OCI-LY7 (cell line): ENCODE measurements around the gene ZNF746.

ENCODE experiments used
- EZH2phosphoT487 ChIP-seq: fragments of 200-600 bp; sonication (generic); IDR thresholded peaks from 2 replicates; pipeline ENCODE4 v1.6.1; 2018; ENCODE audit warnings: low read depth, borderline replicate concordance, mild to moderate bottlenecking, mixed run types, antibody characterized with exemption, low read length, moderate library complexity, mixed read lengths
- TF ChIP-seq, protein P1 (sequence below): fragments of 200-600 bp; sonication (generic); conservative IDR thresholded peaks from 2 replicates; pipeline ENCODE4 v1.5.1; 2014; ENCODE audit warnings: mild to moderate bottlenecking, antibody characterized with exemption, low read length, moderate library complexity, mixed read lengths

DNA sequence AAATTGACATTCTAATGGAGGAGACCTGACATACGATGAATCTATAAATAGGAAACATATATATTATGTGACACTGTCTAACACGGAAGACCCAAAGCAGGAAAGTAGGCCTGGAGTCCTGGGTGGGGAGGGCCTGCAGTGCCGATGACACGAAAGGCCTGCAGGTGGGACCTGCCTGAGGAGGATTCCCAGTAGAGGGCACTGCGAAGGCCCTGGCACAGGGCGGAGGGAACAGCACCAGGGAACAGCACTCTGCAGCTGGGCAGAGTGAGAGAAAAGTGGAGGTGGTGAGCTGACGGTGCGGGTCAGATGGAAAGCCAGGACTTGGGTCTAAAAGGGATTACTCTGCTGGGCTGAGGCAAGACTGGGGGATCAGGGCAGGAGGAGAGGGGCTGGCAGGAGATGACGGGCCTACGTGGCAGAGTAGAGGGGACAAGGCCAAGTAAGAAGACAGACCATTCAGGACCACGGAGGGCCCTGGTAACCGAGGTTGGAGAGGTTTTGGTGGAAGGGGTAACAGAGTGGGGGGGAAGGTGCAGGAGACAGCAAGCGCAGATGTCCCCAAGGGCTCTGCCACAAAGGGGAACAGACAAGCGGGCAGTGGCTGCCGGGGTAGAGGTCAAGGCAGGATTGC is 8.1 kb downstream of the ZNF746 start:
- TF ChIP-seq, protein P1, sequence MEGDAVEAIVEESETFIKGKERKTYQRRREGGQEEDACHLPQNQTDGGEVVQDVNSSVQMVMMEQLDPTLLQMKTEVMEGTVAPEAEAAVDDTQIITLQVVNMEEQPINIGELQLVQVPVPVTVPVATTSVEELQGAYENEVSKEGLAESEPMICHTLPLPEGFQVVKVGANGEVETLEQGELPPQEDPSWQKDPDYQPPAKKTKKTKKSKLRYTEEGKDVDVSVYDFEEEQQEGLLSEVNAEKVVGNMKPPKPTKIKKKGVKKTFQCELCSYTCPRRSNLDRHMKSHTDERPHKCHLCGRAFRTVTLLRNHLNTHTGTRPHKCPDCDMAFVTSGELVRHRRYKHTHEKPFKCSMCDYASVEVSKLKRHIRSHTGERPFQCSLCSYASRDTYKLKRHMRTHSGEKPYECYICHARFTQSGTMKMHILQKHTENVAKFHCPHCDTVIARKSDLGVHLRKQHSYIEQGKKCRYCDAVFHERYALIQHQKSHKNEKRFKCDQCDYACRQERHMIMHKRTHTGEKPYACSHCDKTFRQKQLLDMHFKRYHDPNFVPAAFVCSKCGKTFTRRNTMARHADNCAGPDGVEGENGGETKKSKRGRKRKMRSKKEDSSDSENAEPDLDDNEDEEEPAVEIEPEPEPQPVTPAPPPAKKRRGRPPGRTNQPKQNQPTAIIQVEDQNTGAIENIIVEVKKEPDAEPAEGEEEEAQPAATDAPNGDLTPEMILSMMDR = peak; percentile 49; the same call in 1 of the 2 replicates
- TF ChIP-seq EZH2phosphoT487 = no peak
